HEK293 (cell line): ENCODE data around the gene ANO6.
"Not testable (repeated sequence)": the region's sequence is repeated elsewhere in the genome, so short reads cannot be mapped to it uniquely, and the experiment has no call there.

Experiments used
- CTCF ChIA-PET: fragments of 350-600 bp; formaldehyde crosslinking; extraction: SDS; loops from one replicate; lab custom pipeline; 2021; ENCODE audit warnings: antibody characterized with exemption; lab: Yijun Ruan, JAX
- POLR2A ChIA-PET: fragments of 300-600 bp; formaldehyde crosslinking; extraction: SDS; loops from one replicate; lab custom pipeline; 2020; ENCODE audit warnings: antibody characterized with exemption, inconsistent platforms; lab: Yijun Ruan, JAX
- H3K27ac ChIP-seq: fragments of 200-500 bp; sonication (Bioruptor generic); 2 replicates; pipeline ENCODE4 v1.5.1; 2014; ENCODE audit warnings: low read depth, low read length, control low read depth, inconsistent platforms; ENCODE audit errors: extremely low read depth
- H3K36me3 ChIP-seq, 2 experiments: fragments of 200-500 bp in 1 of 2; sonication (Bioruptor generic) in 1 of 2; 1 replicate in 1 of 2; 2 replicates in 1 of 2; pipeline ENCODE4 v1.5.1; 2014 to 2017; ENCODE audit warnings: inconsistent platforms in 2 of 2, low read length in 2 of 2; ENCODE audit not compliant: control insufficient read depth in 2 of 2, insufficient read depth in 1 of 2
- H3K4me1 ChIP-seq: fragments of 200-500 bp; sonication (Bioruptor generic); 2 replicates; pipeline ENCODE4 v1.5.1; 2014; ENCODE audit warnings: mild to moderate bottlenecking, low read length, inconsistent platforms; ENCODE audit not compliant: control insufficient read depth, insufficient read depth
- H3K4me3 ChIP-seq: 2 replicates; pipeline ENCODE4 v1.5.1; 2011; ENCODE audit warnings: low read depth, mild to moderate bottlenecking, control low read depth, low read length, moderate library complexity
- H3K9me3 ChIP-seq: fragments of 200-500 bp; sonication (Bioruptor generic); 2 replicates; pipeline ENCODE4 v1.5.1; 2014; ENCODE audit warnings: low read depth, low read length, inconsistent platforms; ENCODE audit not compliant: control insufficient read depth, insufficient read depth
- BCL11B ChIP-seq: fragments of 450-650 bp; formaldehyde crosslinking; IDR thresholded peaks from 2 replicates; pipeline ENCODE4 v1.5.1; 2016; ENCODE audit warnings: low read depth, missing biosample characterization, missing genetic modification characterization
- MEIS1 ChIP-seq: sonication (generic); formaldehyde crosslinking; IDR thresholded peaks from 2 replicates; pipeline ENCODE4 v1.8.1; 2022; ENCODE audit warnings: missing genetic modification reagents, mild to moderate bottlenecking, borderline replicate concordance
- PRDM1 ChIP-seq: fragments of 450-650 bp; formaldehyde crosslinking; IDR thresholded peaks from 2 replicates; pipeline ENCODE4; 2016; ENCODE audit warnings: missing biosample characterization, missing genetic modification characterization
- SETDB1 ChIP-seq: IDR thresholded peaks from one replicate; pipeline ENCODE4 v1.6.1; 2017; ENCODE audit warnings: mild to moderate bottlenecking, low read length, moderate library complexity, mixed read lengths; ENCODE audit not compliant: insufficient read length
- TRIM28 ChIP-seq: IDR thresholded peaks from 2 replicates; pipeline ENCODE4 v1.6.1; 2011; ENCODE audit warnings: low read length, control low read depth, borderline replicate concordance
- ZFHX2 ChIP-seq: fragments of 450-650 bp; formaldehyde crosslinking; conservative IDR thresholded peaks from 2 replicates; pipeline ENCODE4 v1.5.1; 2016; ENCODE audit warnings: missing biosample characterization, missing genetic modification characterization
- ZFP69B ChIP-seq: fragments of 450-650 bp; formaldehyde crosslinking; IDR thresholded peaks from 2 replicates; pipeline ENCODE4 v1.5.1; 2016; ENCODE audit warnings: missing biosample characterization, missing genetic modification characterization
- ZNF112 ChIP-seq: fragments of 450-650 bp; formaldehyde crosslinking; IDR thresholded peaks from 2 replicates; pipeline ENCODE4 v1.5.0; 2017; ENCODE audit warnings: missing biosample characterization, missing genetic modification characterization
- ZNF146 ChIP-seq: fragments of 450-650 bp; formaldehyde crosslinking; IDR thresholded peaks from 2 replicates; pipeline ENCODE4 v1.5.1; 2016; ENCODE audit warnings: missing biosample characterization, missing genetic modification characterization
- ZNF239 ChIP-seq: fragments of 450-650 bp; formaldehyde crosslinking; IDR thresholded peaks from 2 replicates; pipeline ENCODE4 v1.5.1; 2016; ENCODE audit warnings: missing biosample characterization, missing genetic modification characterization
- ZNF274 ChIP-seq, 2 experiments: fragments of 200-500 bp in 1 of 2; fragments of 450-650 bp in 1 of 2; sonication (Bioruptor generic) in 1 of 2; formaldehyde crosslinking in 1 of 2; IDR thresholded peaks; 2 replicates each; pipeline versions ENCODE4 v1.5.1 to v1.6.1; 2014 to 2016; ENCODE audit warnings: borderline replicate concordance in 1 of 2, inconsistent platforms in 1 of 2, low read length in 1 of 2, missing biosample characterization in 1 of 2, missing genetic modification characterization in 1 of 2
- ZNF324 ChIP-seq: fragments of 450-650 bp; formaldehyde crosslinking; IDR thresholded peaks from 2 replicates; pipeline ENCODE4 v1.5.1; 2016; ENCODE audit warnings: missing biosample characterization, missing genetic modification characterization
- ZNF529 ChIP-seq: fragments of 450-650 bp; formaldehyde crosslinking; IDR thresholded peaks from 2 replicates; pipeline ENCODE4 v1.5.1; 2017; ENCODE audit warnings: missing genetic modification characterization, missing biosample characterization; ENCODE audit not compliant: insufficient replicate concordance
- ZNF558 ChIP-seq: fragments of 450-650 bp; formaldehyde crosslinking; IDR thresholded peaks from 2 replicates; pipeline ENCODE4 v1.5.1; 2016; ENCODE audit warnings: missing biosample characterization, missing genetic modification characterization
- ZNF600 ChIP-seq: fragments of 450-650 bp; formaldehyde crosslinking; IDR thresholded peaks from 2 replicates; pipeline ENCODE4 v1.5.1; 2016; ENCODE audit warnings: missing biosample characterization, missing genetic modification characterization
- ZNF654 ChIP-seq: fragments of 450-650 bp; formaldehyde crosslinking; IDR thresholded peaks from 2 replicates; pipeline ENCODE4 v1.5.1; 2016; ENCODE audit warnings: low read depth, missing biosample characterization, missing genetic modification characterization
- ZNF791 ChIP-seq: fragments of 450-650 bp; formaldehyde crosslinking; IDR thresholded peaks from 2 replicates; pipeline ENCODE4 v1.5.1; 2016; ENCODE audit warnings: missing biosample characterization, missing genetic modification characterization
- TF ChIP-seq, protein P1 (sequence below): fragments of 450-650 bp; IDR thresholded peaks from 2 replicates; pipeline ENCODE4 v1.5.1; 2018; ENCODE audit warnings: missing biosample characterization, missing genetic modification characterization
- TF ChIP-seq, protein P2 (sequence below): fragments of 450-650 bp; formaldehyde crosslinking; IDR thresholded peaks from 2 replicates; pipeline ENCODE4 v1.5.1; 2017; ENCODE audit warnings: missing biosample characterization, missing genetic modification characterization
- TF ChIP-seq, protein P3 (sequence below): fragments of 450-650 bp; formaldehyde crosslinking; IDR thresholded peaks from 2 replicates; pipeline ENCODE4 v1.5.1; 2016; ENCODE audit warnings: missing biosample characterization, missing genetic modification characterization

Gene ANO6

DNA sequence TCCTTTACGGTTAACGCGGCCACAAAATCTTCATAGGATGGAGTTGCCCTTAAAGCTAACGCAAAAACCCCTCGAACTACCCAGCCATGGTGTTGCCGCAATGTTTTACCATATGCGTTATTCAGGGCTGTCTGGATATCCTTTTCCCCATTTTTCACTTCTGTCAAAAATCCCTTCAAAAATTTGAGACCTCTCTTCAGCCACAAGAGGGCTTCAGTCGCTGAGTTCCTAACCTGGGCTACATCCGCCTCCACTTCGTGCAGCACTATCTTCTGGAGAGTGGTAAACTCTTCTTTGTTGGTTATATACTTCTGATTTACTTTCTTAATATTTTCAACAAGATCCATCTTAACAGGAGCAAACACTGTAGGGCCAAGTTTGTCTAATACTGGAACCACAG is 42.6 kb upstream of the ANO6 start:
- H3K4me1 ChIP-seq, H3K4me3 ChIP-seq, H3K36me3 ChIP-seq, H3K27ac ChIP-seq, H3K9me3 ChIP-seq, POLR2A ChIA-PET: not testable (repeated sequence)
- CTCF ChIA-PET: interaction anchor here (1.4 to 1.6 kb wide), 2 partner anchors 216 to 370 kb away, joined by 3 to 4 read pairs; no protein-coding TSS in a partner anchor
- peak; percentile 30; the same call in 1 of the 2 replicates for TF ChIP-seq ZNF654 (tag by site-specific recombination)

GRCh38 chr12:45174595-45174994 is 41.3 kb upstream of the ANO6 start:
- CTCF ChIA-PET: interaction anchor here (0.8 kb wide), 1 partner anchor 370 kb away, joined by 4 read pairs; no protein-coding TSS in a partner anchor
- no peak overlapping the region for H3K4me3 ChIP-seq
- 0 out of 2 replicates have a peak, but pooled peaks have one; percentile 10 for TF ChIP-seq ZFHX2 (tag by site-specific recombination)
- TF ChIP-seq, protein P1, sequence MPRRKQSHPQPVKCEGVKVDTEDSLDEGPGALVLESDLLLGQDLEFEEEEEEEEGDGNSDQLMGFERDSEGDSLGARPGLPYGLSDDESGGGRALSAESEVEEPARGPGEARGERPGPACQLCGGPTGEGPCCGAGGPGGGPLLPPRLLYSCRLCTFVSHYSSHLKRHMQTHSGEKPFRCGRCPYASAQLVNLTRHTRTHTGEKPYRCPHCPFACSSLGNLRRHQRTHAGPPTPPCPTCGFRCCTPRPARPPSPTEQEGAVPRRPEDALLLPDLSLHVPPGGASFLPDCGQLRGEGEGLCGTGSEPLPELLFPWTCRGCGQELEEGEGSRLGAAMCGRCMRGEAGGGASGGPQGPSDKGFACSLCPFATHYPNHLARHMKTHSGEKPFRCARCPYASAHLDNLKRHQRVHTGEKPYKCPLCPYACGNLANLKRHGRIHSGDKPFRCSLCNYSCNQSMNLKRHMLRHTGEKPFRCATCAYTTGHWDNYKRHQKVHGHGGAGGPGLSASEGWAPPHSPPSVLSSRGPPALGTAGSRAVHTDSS (tag by site-specific recombination): no peak
- POLR2A ChIA-PET: no interaction called here
- no peaks in the 10 kb centered on the region for H3K9me3 ChIP-seq
- H3K4me1 ChIP-seq: no peaks in the 10 kb centered on the region
- no peak overlapping the region for H3K27ac ChIP-seq
- H3K36me3 ChIP-seq: no peaks in the 10 kb centered on the region

DNA sequence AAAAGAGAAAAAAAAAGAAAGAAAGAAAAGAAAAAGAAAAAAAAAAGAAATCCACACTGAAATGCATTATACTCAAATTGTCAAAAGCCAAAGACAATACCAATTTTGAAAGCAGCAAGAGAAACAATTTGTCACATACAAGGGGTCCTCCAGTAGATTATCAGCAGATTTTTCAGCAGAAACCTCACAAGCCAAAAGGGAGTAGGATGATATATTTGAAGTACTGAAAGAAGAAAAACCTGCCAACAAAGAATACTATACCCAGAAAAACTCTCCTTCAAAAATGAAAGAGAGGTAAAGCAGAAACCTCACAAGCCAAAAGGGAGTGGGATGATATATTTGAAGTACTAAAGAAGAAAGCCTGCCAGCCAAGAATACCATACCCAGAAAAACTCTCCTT is 37.1 kb upstream of the ANO6 start:
- TF ChIP-seq ZNF529 (tag by site-specific recombination) (no peak), ZNF791 (tag by site-specific recombination) (peak; percentile 82; the same call in 1 of the 2 replicates), ZNF274 (IDR thresholded peaks at IDR 0.05; ENCODE audit: low read length) (no peak), ZNF274 (tag by site-specific recombination; IDR thresholded peaks at IDR 0.05; ENCODE audit: borderline replicate concordance) (no peak), ZNF558 (tag by site-specific recombination) (0 out of 2 replicates have a peak, but pooled peaks have one; percentile 20), SETDB1 (peak; percentile 96), TRIM28 (peak; percentile 86), ZNF324 (no peak), MEIS1 (CRISPR knock-in tag) (no peak), ZNF600 (tag by site-specific recombination) (no peak), PRDM1 (tag by site-specific recombination) (0 out of 2 replicates have a peak, but pooled peaks have one; percentile 36), ZNF112 (tag by site-specific recombination) (no peak), ZNF239 (no peak), ZNF146 (tag by site-specific recombination) (no peak), BCL11B (no peak), ZFP69B (tag by site-specific recombination) (no peak)
- TF ChIP-seq, protein P2, sequence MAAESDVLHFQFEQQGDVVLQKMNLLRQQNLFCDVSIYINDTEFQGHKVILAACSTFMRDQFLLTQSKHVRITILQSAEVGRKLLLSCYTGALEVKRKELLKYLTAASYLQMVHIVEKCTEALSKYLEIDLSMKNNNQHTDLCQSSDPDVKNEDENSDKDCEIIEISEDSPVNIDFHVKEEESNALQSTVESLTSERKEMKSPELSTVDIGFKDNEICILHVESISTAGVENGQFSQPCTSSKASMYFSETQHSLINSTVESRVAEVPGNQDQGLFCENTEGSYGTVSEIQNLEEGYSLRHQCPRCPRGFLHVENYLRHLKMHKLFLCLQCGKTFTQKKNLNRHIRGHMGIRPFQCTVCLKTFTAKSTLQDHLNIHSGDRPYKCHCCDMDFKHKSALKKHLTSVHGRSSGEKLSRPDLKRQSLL (tag by site-specific recombination): no peak
- TF ChIP-seq, protein P3, sequence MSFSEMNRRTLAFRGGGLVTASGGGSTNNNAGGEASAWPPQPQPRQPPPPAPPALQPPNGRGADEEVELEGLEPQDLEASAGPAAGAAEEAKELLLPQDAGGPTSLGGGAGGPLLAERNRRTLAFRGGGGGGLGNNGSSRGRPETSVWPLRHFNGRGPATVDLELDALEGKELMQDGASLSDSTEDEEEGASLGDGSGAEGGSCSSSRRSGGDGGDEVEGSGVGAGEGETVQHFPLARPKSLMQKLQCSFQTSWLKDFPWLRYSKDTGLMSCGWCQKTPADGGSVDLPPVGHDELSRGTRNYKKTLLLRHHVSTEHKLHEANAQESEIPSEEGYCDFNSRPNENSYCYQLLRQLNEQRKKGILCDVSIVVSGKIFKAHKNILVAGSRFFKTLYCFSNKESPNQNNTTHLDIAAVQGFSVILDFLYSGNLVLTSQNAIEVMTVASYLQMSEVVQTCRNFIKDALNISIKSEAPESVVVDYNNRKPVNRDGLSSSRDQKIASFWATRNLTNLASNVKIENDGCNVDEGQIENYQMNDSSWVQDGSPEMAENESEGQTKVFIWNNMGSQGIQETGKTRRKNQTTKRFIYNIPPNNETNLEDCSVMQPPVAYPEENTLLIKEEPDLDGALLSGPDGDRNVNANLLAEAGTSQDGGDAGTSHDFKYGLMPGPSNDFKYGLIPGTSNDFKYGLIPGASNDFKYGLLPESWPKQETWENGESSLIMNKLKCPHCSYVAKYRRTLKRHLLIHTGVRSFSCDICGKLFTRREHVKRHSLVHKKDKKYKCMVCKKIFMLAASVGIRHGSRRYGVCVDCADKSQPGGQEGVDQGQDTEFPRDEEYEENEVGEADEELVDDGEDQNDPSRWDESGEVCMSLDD (tag by site-specific recombination): no peak
- H3K9me3 ChIP-seq: no peaks in the 10 kb centered on the region
- no peaks in the 10 kb centered on the region for H3K4me1 ChIP-seq
- ChIA-PET CTCF (interaction anchor here (0.8 to 0.9 kb wide), 2 partner anchors 11 to 165 kb away, joined by 3 read pairs; no protein-coding TSS in a partner anchor), POLR2A (no interaction called here)
- H3K36me3 ChIP-seq: no peaks in the 10 kb centered on the region
- H3K27ac ChIP-seq: no peak overlapping the region
- no peak overlapping the region for H3K4me3 ChIP-seq
